ENCODE measurements around the gene ASB1.

The ASB1 gene

GRCh38 chr2:238448031-238448955 is 21.6 kb downstream of the ASB1 start:
- Histone ChIP-seq H3K36me3 (ENCODE audit: low read length) (peaks cover 13% of the 10 kb centered on the region; the same call in 1 of the 2 replicates), H3K9me3 (ENCODE audit: insufficient read depth, low read length) (no peaks in the 10 kb centered on the region), H3K27me3 (ENCODE audit: low read length) (no peaks in the 10 kb centered on the region), H3K9me2 (replicated peaks; ENCODE audit: insufficient read depth, low read length) (no peaks in the 10 kb centered on the region), H2AFZ (ENCODE audit: low read depth, low read length, severe bottlenecking) (no peak overlapping the region), H3K4me2 (ENCODE audit: low read depth, low read length, poor library complexity, severe bottlenecking) (no peak overlapping the region), H3K27ac (ENCODE audit: low read depth, low read length) (no peak overlapping the region), H4K20me1 (ENCODE audit: low read depth, low read length) (peaks cover 3% of the 10 kb centered on the region), H3F3A (ENCODE audit: insufficient read depth) (no peaks in the 10 kb centered on the region), H3K79me2 (ENCODE audit: insufficient read depth, low read length) (peaks cover 6% of the 10 kb centered on the region), H3K9ac (ENCODE audit: low read length) (no peak overlapping the region), H3K4me3 (ENCODE audit: insufficient read depth, low read length, poor library complexity, severe bottlenecking) (no peak overlapping the region)
- TF ChIP-seq EZH2phosphoT487 (conservative IDR thresholded peaks at IDR 0.05; ENCODE audit: low read length) (no peak), CTCF (IDR thresholded peaks at IDR 0.05; ENCODE audit: insufficient read depth, low read length, poor library complexity, severe bottlenecking) (no peak)

GRCh38 chr2:238449241-238449640 is 22.5 kb downstream of the ASB1 start:
- Histone ChIP-seq H2AFZ (ENCODE audit: low read depth, low read length, severe bottlenecking) (no peak overlapping the region), H3K4me2 (ENCODE audit: low read depth, low read length, poor library complexity, severe bottlenecking) (no peak overlapping the region), H3K27ac (ENCODE audit: low read depth, low read length) (no peak overlapping the region), H3K9me2 (replicated peaks; ENCODE audit: insufficient read depth, low read length) (no peaks in the 10 kb centered on the region), H3K36me3 (ENCODE audit: low read length) (peaks cover 13% of the 10 kb centered on the region; the same call in 1 of the 2 replicates), H3K27me3 (ENCODE audit: low read length) (no peaks in the 10 kb centered on the region), H3K79me2 (ENCODE audit: insufficient read depth, low read length) (no peaks in the 10 kb centered on the region), H3K4me3 (ENCODE audit: insufficient read depth, low read length, poor library complexity, severe bottlenecking) (no peak overlapping the region), H3K9me3 (ENCODE audit: insufficient read depth, low read length) (no peaks in the 10 kb centered on the region), H4K20me1 (ENCODE audit: low read depth, low read length) (no peaks in the 10 kb centered on the region; the same call in 1 of the 2 replicates), H3K9ac (ENCODE audit: low read length) (no peak overlapping the region), H3F3A (ENCODE audit: insufficient read depth) (no peaks in the 10 kb centered on the region)
- TF ChIP-seq EZH2phosphoT487 (conservative IDR thresholded peaks at IDR 0.05; ENCODE audit: low read length), result no peak
- no peak for TF ChIP-seq CTCF (IDR thresholded peaks at IDR 0.05; ENCODE audit: insufficient read depth, low read length, poor library complexity, severe bottlenecking)

- H3F3A ChIP-seq (ENCODE audit: insufficient read depth), result no peaks in the 10 kb centered on the region
- no peak overlapping the region for H3K27ac ChIP-seq (ENCODE audit: low read depth, low read length)
- TF ChIP-seq EZH2phosphoT487 (conservative IDR thresholded peaks at IDR 0.05; ENCODE audit: low read length), result no peak
- TF ChIP-seq CTCF (IDR thresholded peaks at IDR 0.05; ENCODE audit: insufficient read depth, low read length, poor library complexity, severe bottlenecking), result no peak
- no peaks in the 10 kb centered on the region for H3K27me3 ChIP-seq (ENCODE audit: low read length)
- H3K9ac ChIP-seq (ENCODE audit: low read length), result no peak overlapping the region
- H3K4me3 ChIP-seq (ENCODE audit: insufficient read depth, low read length, poor library complexity, severe bottlenecking), result no peak overlapping the region
- H3K36me3 ChIP-seq (ENCODE audit: low read length), result peaks cover 9% of the 10 kb centered on the region; the same call in 1 of the 2 replicates
- H3K79me2 ChIP-seq (ENCODE audit: insufficient read depth, low read length), result no peaks in the 10 kb centered on the region
- H2AFZ ChIP-seq (ENCODE audit: low read depth, low read length, severe bottlenecking), result no peak overlapping the region
- no peak overlapping the region for H3K4me2 ChIP-seq (ENCODE audit: low read depth, low read length, poor library complexity, severe bottlenecking)
- H3K9me3 ChIP-seq (ENCODE audit: insufficient read depth, low read length), result no peaks in the 10 kb centered on the region
- H3K9me2 ChIP-seq (replicated peaks; ENCODE audit: insufficient read depth, low read length), result no peaks in the 10 kb centered on the region
- H4K20me1 ChIP-seq (ENCODE audit: low read depth, low read length), result no peaks in the 10 kb centered on the region; the same call in 1 of the 2 replicates
Observed at GRCh38 chr2:238449909-238450417, 23.2 kb downstream of the ASB1 start.

Data from SU-DHL-6 (cell line).